Uterus (tissue), 4 donors: ENCODE results near the gene TFEB. TPM values are rescaled to one million over a fixed set of nuclear protein-coding genes. Genes with fewer than 3 reads are reported as not detected.

Source experiments
- DNase-seq, 2 donors: peaks; one replicate each; pipeline ENCODE4 v3.0.0-alpha.2; 2019 to 2020
- H3K27ac ChIP-seq, 2 donors: fragments of 200-600 bp; sonication (generic); 1 replicate in 1 of 2; 2 replicates in 1 of 2; pipeline ENCODE4 v1.5.1; 2016 to 2018
- H3K27me3 ChIP-seq, 2 donors: fragments of 200-600 bp; sonication (generic); one replicate each; pipeline ENCODE4 v1.5.1; 2018 to 2019; ENCODE audit warnings: control low read depth in 1 of 2
- H3K36me3 ChIP-seq, 2 donors: fragments of 200-600 bp; sonication (generic); one replicate each; pipeline ENCODE4 v1.5.1; 2019; ENCODE audit warnings: control low read depth in 1 of 2
- H3K4me1 ChIP-seq, 2 donors: fragments of 200-600 bp; sonication (generic); one replicate each; pipeline ENCODE4 v1.5.1; 2018 to 2019; ENCODE audit warnings: control low read depth in 1 of 2
- H3K4me3 ChIP-seq, 2 donors: fragments of 200-600 bp; sonication (generic); 1 replicate in 1 of 2; 2 replicates in 1 of 2; pipeline ENCODE4 v1.5.1; 2018 to 2019; ENCODE audit warnings: mild to moderate bottlenecking in 1 of 2
- H3K9me3 ChIP-seq, 2 donors: fragments of 200-600 bp; sonication (generic); one replicate each; pipeline ENCODE4 v1.5.1; 2019; ENCODE audit warnings: control low read depth in 1 of 2
- CTCF ChIP-seq, 4 experiments: fragments of 200-600 bp in 2 of 4; fragments of 450-650 bp in 2 of 4; sonication (generic) in 2 of 4; IDR thresholded peaks; one replicate each; pipeline ENCODE4 v1.5.1; 2016 to 2019; ENCODE audit warnings: antibody characterized with exemption in 4 of 4, mild to moderate bottlenecking in 2 of 4, moderate library complexity in 1 of 4
- POLR2A ChIP-seq, 2 donors: fragments of 450-650 bp; IDR thresholded peaks; one replicate each; pipeline ENCODE4 v1.6.1; 2016; ENCODE audit warnings: antibody characterized with exemption in 2 of 2, mild to moderate bottlenecking in 1 of 2, moderate library complexity in 1 of 2
- intact Hi-C: fragments of 100-400 bp; cut with DNase I; formaldehyde crosslinking; loops from one replicate; pipeline ENCODE4 v1.15.1; 2023; ENCODE audit warnings: low total_unique reads
- total RNA-seq, 4 donors: library from RNA; depleted of rRNA in 3 of 4; stranded (reverse); fragments of >200 nt in 3 of 4; gene quantifications; one replicate each; pipeline versions ENCODE4 v1.1.0 to v1.2.4, GENCODE V29; 2014 to 2023
- donor health status: DM: yes; HTN: yes; CAD: no.

The TFEB gene
- total RNA-seq, 4 donors from 2014 or later, result 8.8 to 31.7 (median 17.0) TPM

- H3K27me3 ChIP-seq, result no peaks in the 10 kb centered on the region
- DNase-seq, result no peak
- H3K9me3 ChIP-seq, result no peaks in the 10 kb centered on the region
- H3K4me1 ChIP-seq, result peaks cover 0 to 6% of the 10 kb centered on the region in 2 donors
- TF ChIP-seq CTCF (IDR thresholded peaks at IDR 0.05) (no peak), POLR2A (IDR thresholded peaks at IDR 0.05) (no peak)
- H3K4me3 ChIP-seq, result no peak overlapping the region
- intact Hi-C loops, result no loop called here
- no peaks in the 10 kb centered on the region for H3K36me3 ChIP-seq
- H3K27ac ChIP-seq, result no peak overlapping the region
These were observed 95.5 kb downstream of the TFEB start for GRCh38 chr6:41639809-41640371.

- no peak for TF ChIP-seq POLR2A (IDR thresholded peaks at IDR 0.05)
- TF ChIP-seq CTCF (IDR thresholded peaks at IDR 0.05), result no peak
- DNase-seq, result peak in 1 of 2 donors; percentile 39
- Histone ChIP-seq H3K27me3 (no peaks in the 10 kb centered on the region), H3K27ac (peak overlapping the region in 1 of 2 donors; percentile 51), H3K4me3 (peak overlapping the region; percentile 7 to 43), H3K4me1 (peaks cover 0 to 6% of the 10 kb centered on the region in 2 donors), H3K36me3 (no peaks in the 10 kb centered on the region), H3K9me3 (no peaks in the 10 kb centered on the region)
- intact Hi-C loops, result no loop called here
These were observed 96.2 kb downstream of the TFEB start for GRCh38 chr6:41638935-41639808.

- Histone ChIP-seq H3K27ac (peak within 1 kb of the TSS in 1 of 2 donors; percentile 51), H3K27me3 (no peaks in the 10 kb centered on the region), H3K4me3 (peak within 1 kb of the TSS; percentile 7 to 43), H3K36me3 (no peaks in the 10 kb centered on the region), H3K9me3 (no peaks in the 10 kb centered on the region), H3K4me1 (peaks cover 0 to 6% of the 10 kb centered on the region in 2 donors)
- peak in 1 of 2 donors; percentile 36 for DNase-seq
- TF ChIP-seq CTCF (IDR thresholded peaks at IDR 0.05) (no peak), POLR2A (IDR thresholded peaks at IDR 0.05) (no peak)
- intact Hi-C loops, result no loop called here
These were observed 97.1 kb downstream of the TFEB start, which contains the start of gene MDFI for GRCh38 chr6:41638002-41638934. MDFI (plus strand) TSS chr6:41638468; CDS start chr6:41638750, 282 bp downstream.

GRCh38 chr6:41637194-41638001 is 98.0 kb downstream of the TFEB start:
- no peak for TF ChIP-seq POLR2A (IDR thresholded peaks at IDR 0.05)
- no peak for TF ChIP-seq CTCF (IDR thresholded peaks at IDR 0.05)
- H3K9me3 ChIP-seq, result no peaks in the 10 kb centered on the region
- no peaks in the 10 kb centered on the region for H3K27me3 ChIP-seq
- intact Hi-C loops, result no loop called here
- H3K27ac ChIP-seq, result no peak overlapping the region
- H3K36me3 ChIP-seq, result no peaks in the 10 kb centered on the region
- peaks cover 0 to 6% of the 10 kb centered on the region in 2 donors for H3K4me1 ChIP-seq
- DNase-seq, result no peak
- H3K4me3 ChIP-seq, result peak overlapping the region; percentile 7 to 43
